Lower leg skin (tissue), 3 donors: ENCODE results near the gene LRRC27.

Source experiments
- POLR2A ChIP-seq, 2 donors: fragments of 450-650 bp; IDR thresholded peaks; one replicate each; pipeline ENCODE4 v1.6.1; 2016 to 2017; ENCODE audit warnings: antibody characterized with exemption in 2 of 2, mild to moderate bottlenecking in 1 of 2, moderate library complexity in 1 of 2
- TF ChIP-seq, protein P1 (sequence below), 3 donors: fragments of 450-650 bp; IDR thresholded peaks; one replicate each; pipeline ENCODE4 v1.5.1; 2016; ENCODE audit warnings: antibody characterized with exemption in 3 of 3, mild to moderate bottlenecking in 3 of 3, moderate library complexity in 2 of 3

DNA sequence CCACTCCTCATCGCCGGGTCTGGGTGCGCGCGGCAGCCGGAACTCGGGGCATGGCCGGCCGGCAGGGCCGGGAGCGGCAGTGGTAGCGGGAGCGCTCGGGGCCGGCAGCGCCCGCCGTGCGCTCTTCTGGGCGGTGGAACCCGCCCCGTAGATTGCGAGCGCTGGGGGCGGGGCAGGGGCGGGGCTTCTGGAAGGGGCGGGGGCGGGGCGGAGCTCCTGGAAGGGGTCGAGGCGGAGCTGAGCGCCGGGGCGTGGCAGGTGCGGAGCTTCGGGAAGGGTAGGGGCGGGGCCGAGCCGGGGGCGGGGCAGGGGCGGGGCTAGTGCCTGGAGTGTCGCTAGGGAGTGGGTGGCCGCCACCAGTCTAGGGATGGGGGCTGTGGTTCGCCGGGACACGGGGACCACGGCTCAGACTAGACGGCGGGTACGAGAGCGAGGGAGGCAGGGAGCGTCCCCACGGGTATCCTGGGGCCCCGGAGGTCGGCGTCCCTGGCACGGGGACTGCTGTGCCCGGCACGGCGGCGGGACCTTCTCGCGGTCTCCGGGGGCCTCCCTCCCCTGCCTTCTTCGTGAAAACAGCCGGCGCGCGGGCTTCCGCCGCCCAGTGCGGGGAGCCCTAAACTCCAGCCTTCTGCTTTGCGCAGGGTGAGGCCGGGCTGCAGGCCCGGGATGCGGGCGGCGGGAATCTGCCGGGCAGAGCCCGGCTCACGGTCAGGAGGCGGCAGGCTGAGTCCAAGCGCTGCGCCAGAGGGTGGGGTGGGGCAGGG, 24.0 kb upstream of the LRRC27 start, which contains the start of gene STK32C:
- TF ChIP-seq, protein P1, sequence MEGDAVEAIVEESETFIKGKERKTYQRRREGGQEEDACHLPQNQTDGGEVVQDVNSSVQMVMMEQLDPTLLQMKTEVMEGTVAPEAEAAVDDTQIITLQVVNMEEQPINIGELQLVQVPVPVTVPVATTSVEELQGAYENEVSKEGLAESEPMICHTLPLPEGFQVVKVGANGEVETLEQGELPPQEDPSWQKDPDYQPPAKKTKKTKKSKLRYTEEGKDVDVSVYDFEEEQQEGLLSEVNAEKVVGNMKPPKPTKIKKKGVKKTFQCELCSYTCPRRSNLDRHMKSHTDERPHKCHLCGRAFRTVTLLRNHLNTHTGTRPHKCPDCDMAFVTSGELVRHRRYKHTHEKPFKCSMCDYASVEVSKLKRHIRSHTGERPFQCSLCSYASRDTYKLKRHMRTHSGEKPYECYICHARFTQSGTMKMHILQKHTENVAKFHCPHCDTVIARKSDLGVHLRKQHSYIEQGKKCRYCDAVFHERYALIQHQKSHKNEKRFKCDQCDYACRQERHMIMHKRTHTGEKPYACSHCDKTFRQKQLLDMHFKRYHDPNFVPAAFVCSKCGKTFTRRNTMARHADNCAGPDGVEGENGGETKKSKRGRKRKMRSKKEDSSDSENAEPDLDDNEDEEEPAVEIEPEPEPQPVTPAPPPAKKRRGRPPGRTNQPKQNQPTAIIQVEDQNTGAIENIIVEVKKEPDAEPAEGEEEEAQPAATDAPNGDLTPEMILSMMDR (IDR thresholded peaks at IDR 0.05), result no peak
- no peak for TF ChIP-seq POLR2A (IDR thresholded peaks at IDR 0.05)
